ENCODE results near the gene SYT1. TPM values are rescaled to one million over a fixed set of nuclear protein-coding genes. Genes with fewer than 3 reads are reported as not detected.
"Not testable (repeated sequence)": the region's sequence is repeated elsewhere in the genome, so short reads cannot be mapped to it uniquely, and the experiment has no call there.

SYT1 gene
- total RNA-seq, 1 experiment from 2014 or later: 1.3 TPM

DNA sequence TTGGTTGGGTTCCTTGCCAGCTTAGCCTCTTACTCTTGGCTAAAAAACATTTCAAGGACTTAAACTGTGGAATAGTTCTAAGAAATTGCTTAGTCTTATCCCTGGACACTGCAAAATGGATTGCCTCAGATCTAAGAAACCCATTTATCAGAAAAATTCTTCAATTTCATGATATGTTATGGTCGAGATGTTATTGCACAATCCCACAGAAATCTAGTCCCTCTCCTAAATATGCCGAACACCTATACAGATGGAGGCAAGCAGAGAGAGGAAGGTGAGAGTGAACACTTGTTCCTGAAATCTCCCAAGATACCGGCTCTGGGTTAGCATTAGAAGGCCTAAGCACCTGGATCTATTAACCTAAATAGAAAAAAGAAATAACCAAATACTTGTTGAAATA is 559.0 kb downstream of the SYT1 start:
- no TSS peak for BruUV-seq (replicated peaks)
- DNase-seq: no peak
- Mint-ChIP-seq H3K4me1 (ENCODE audit: low read depth, unreplicated experiment) (peaks cover 89% of the 10 kb centered on the region), H3K27me3 (ENCODE audit: unreplicated experiment) (no peaks in the 10 kb centered on the region), H3K9me3 (ENCODE audit: low read depth, unreplicated experiment) (no peaks in the 10 kb centered on the region), H3K27ac (ENCODE audit: unreplicated experiment) (peak overlapping the region; percentile 76), H3K36me3 (ENCODE audit: insufficient read depth, unreplicated experiment) (peaks cover 16% of the 10 kb centered on the region), H3K4me3 (ENCODE audit: low read depth, unreplicated experiment) (no peak overlapping the region)
- CTCF ChIA-PET: interaction anchor here (0.6 to 1.8 kb wide), 4 partner anchors 15 to 324 kb away, joined by 3 to 13 read pairs (median 4); no protein-coding TSS in a partner anchor
- intact Hi-C loops (cut with micrococcal nuclease; ENCODE audit: unreplicated experiment): loop anchor here (5.0 kb wide), 1 partner anchor 509 kb away; no protein-coding TSS in a partner anchor
- TF ChIP-seq, protein P1, sequence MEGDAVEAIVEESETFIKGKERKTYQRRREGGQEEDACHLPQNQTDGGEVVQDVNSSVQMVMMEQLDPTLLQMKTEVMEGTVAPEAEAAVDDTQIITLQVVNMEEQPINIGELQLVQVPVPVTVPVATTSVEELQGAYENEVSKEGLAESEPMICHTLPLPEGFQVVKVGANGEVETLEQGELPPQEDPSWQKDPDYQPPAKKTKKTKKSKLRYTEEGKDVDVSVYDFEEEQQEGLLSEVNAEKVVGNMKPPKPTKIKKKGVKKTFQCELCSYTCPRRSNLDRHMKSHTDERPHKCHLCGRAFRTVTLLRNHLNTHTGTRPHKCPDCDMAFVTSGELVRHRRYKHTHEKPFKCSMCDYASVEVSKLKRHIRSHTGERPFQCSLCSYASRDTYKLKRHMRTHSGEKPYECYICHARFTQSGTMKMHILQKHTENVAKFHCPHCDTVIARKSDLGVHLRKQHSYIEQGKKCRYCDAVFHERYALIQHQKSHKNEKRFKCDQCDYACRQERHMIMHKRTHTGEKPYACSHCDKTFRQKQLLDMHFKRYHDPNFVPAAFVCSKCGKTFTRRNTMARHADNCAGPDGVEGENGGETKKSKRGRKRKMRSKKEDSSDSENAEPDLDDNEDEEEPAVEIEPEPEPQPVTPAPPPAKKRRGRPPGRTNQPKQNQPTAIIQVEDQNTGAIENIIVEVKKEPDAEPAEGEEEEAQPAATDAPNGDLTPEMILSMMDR (IDR thresholded peaks at IDR 0.05; ENCODE audit: unreplicated experiment): no peak

DNA sequence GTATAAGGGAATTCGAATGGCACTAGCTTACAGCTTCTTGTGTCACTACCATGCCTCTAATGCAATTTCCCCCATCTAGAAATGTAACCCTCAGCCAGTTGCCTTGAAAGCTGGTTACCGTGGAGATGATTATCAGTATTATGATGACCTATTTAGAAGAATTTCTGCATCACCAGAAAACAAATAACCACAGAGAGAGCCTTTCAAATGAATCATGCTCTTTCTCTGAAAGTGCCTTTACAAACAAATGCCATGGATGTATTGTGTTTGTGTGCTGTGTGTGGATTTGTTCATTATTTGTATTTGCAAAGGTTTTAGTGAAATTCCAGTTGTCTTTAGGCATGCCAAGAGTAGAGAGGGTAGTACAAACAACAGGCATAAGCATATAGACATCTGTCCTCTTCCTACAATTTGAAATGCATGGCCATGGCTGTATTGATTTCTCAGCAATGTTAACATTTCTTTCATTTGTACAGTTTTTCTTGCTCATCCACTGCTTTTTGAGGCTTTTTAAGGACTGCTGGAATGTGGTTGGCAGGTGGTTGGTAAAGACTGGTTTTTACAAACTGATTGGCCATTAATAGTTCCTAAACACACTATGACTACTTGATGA is 559.6 kb downstream of the SYT1 start:
- peaks cover 83% of the 10 kb centered on the region for H3K4me1 Mint-ChIP-seq (ENCODE audit: low read depth, unreplicated experiment)
- H3K9me3 Mint-ChIP-seq (ENCODE audit: low read depth, unreplicated experiment): no peaks in the 10 kb centered on the region
- no peaks in the 10 kb centered on the region for H3K27me3 Mint-ChIP-seq (ENCODE audit: unreplicated experiment)
- TF ChIP-seq, protein P1 (IDR thresholded peaks at IDR 0.05; ENCODE audit: unreplicated experiment): no peak
- no TSS peak for BruUV-seq (replicated peaks)
- intact Hi-C loops (cut with micrococcal nuclease; ENCODE audit: unreplicated experiment): loop anchor here (1.0 to 5.0 kb wide), 2 partner anchors 123 to 508 kb away; no protein-coding TSS in a partner anchor
- peaks cover 16% of the 10 kb centered on the region for H3K36me3 Mint-ChIP-seq (ENCODE audit: insufficient read depth, unreplicated experiment)
- CTCF ChIA-PET: interaction anchor here (1.8 kb wide), 1 partner anchor 123 kb away, joined by 13 read pairs; no protein-coding TSS in a partner anchor
- H3K27ac Mint-ChIP-seq (ENCODE audit: unreplicated experiment): peak overlapping the region; percentile 89
- peak; percentile 34 for DNase-seq
- H3K4me3 Mint-ChIP-seq (ENCODE audit: low read depth, unreplicated experiment): peak overlapping the region; percentile 27

DNA sequence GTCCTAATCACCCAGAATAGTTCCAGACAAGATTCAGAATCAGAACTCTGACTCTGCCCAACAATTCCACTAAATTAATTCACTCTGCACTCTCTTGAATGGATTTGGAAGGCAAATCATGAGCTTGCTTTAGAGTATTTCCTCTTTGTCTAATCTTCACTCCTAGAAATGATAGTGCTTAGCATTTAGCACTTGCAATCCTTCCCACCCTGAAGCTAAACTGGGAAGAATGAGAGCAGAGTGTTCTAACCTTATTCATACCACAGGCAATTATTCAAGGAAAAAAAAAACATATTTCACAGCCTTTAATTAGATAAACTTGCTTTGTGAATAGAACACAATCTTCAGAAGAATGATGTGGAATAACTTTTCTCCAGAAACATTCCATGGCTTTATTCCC is 561.5 kb downstream of the SYT1 start:
- peaks cover 64% of the 10 kb centered on the region for H3K4me1 Mint-ChIP-seq (ENCODE audit: low read depth, unreplicated experiment)
- BruUV-seq (replicated peaks): no TSS peak
- DNase-seq: no peak
- no peaks in the 10 kb centered on the region for H3K9me3 Mint-ChIP-seq (ENCODE audit: low read depth, unreplicated experiment)
- intact Hi-C loops (cut with micrococcal nuclease; ENCODE audit: unreplicated experiment): no loop called here
- TF ChIP-seq, protein P1 (IDR thresholded peaks at IDR 0.05; ENCODE audit: unreplicated experiment): no peak
- peak overlapping the region; percentile 89 for H3K27ac Mint-ChIP-seq (ENCODE audit: unreplicated experiment)
- H3K36me3 Mint-ChIP-seq (ENCODE audit: insufficient read depth, unreplicated experiment): peaks cover 8% of the 10 kb centered on the region
- no peak overlapping the region for H3K4me3 Mint-ChIP-seq (ENCODE audit: low read depth, unreplicated experiment)
- CTCF ChIA-PET: interaction anchor here (0.6 to 2.3 kb wide), 5 partner anchors 12 to 322 kb away, joined by 3 to 5 read pairs (median 3); no protein-coding TSS in a partner anchor
- H3K27me3 Mint-ChIP-seq (ENCODE audit: unreplicated experiment): no peaks in the 10 kb centered on the region

DNA sequence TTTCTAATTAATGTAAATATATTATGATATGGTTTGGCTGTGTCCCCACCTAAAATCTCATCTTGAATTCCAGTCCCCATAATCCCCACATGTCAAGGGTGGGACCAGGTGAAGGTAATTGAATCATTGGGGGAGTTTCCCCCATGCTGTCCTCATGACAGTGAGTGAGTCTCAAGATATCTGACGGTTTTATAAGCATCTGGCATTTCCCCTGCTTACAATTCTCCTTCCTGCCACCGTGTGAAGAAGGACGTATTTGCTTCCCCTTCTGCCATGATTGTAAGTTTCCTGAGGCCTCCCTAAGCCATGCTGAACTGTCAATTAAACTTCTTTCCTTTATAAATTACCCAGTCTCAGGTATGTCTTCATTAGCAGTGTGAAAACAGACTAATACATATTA is 562.2 kb downstream of the SYT1 start:
- BruUV-seq (replicated peaks); H3K27me3 Mint-ChIP-seq (ENCODE audit: unreplicated experiment); H3K9me3 Mint-ChIP-seq (ENCODE audit: low read depth, unreplicated experiment); H3K4me3 Mint-ChIP-seq (ENCODE audit: low read depth, unreplicated experiment); DNase-seq; H3K36me3 Mint-ChIP-seq (ENCODE audit: insufficient read depth, unreplicated experiment); intact Hi-C loops (cut with micrococcal nuclease; ENCODE audit: unreplicated experiment): not testable (repeated sequence)
- peaks cover 58% of the 10 kb centered on the region for H3K4me1 Mint-ChIP-seq (ENCODE audit: low read depth, unreplicated experiment)
- CTCF ChIA-PET: interaction anchor here (0.6 to 2.3 kb wide), 3 partner anchors 18 to 321 kb away, joined by 3 to 5 read pairs (median 3); no protein-coding TSS in a partner anchor
- H3K27ac Mint-ChIP-seq (ENCODE audit: unreplicated experiment): peak overlapping the region; percentile 11

Measured in Calu3 (cell line).